ENCODE data around the gene CHMP1B.
"Not testable (repeated sequence)": the region's sequence is repeated elsewhere in the genome, so short reads cannot be mapped to it uniquely, and the experiment has no call there.

Gene CHMP1B

GRCh38 chr18:11871501-11871900, 20.3 kb downstream of the CHMP1B start:
- DNase-seq: no peak

GRCh38 chr18:11872479-11873136, 21.4 kb downstream of the CHMP1B start:
- peak; percentile 29 for DNase-seq

GRCh38 chr18:11873670-11874340, 22.6 kb downstream of the CHMP1B start:
- DNase-seq: no peak

- DNase-seq: no peak
Observed at GRCh38 chr18:11874676-11875075, 23.5 kb downstream of the CHMP1B start.

- no peak for DNase-seq
Observed at GRCh38 chr18:11877497-11878135, 26.4 kb downstream of the CHMP1B start.

- no peak for DNase-seq
Observed at GRCh38 chr18:11880586-11881304, 29.5 kb downstream of the CHMP1B start.

GRCh38 chr18:11882636-11883035, 31.4 kb downstream of the CHMP1B start:
- no peak for DNase-seq

GRCh38 chr18:11883153-11883552, 31.9 kb downstream of the CHMP1B start:
- DNase-seq: no peak

- DNase-seq: no peak
Observed at GRCh38 chr18:11884396-11885030, 33.3 kb downstream of the CHMP1B start.

GRCh38 chr18:11885278-11885947, 34.2 kb downstream of the CHMP1B start:
- no peak for DNase-seq

GRCh38 chr18:11886577-11887110, 35.4 kb downstream of the CHMP1B start:
- no peak for DNase-seq

- no peak for DNase-seq
Observed at GRCh38 chr18:11887328-11888128, 36.3 kb downstream of the CHMP1B start.

- no peak for DNase-seq
Observed at GRCh38 chr18:11888726-11889125, 37.5 kb downstream of the CHMP1B start.

GRCh38 chr18:11889284-11889683, 38.1 kb downstream of the CHMP1B start:
- DNase-seq: no peak

GRCh38 chr18:11891737-11892136, 40.5 kb downstream of the CHMP1B start:
- DNase-seq: no peak

GRCh38 chr18:11892438-11892837, 41.2 kb downstream of the CHMP1B start:
- not testable (repeated sequence) for DNase-seq

GRCh38 chr18:11897781-11898180, 46.6 kb downstream of the CHMP1B start:
- DNase-seq: no peak

GRCh38 chr18:11899063-11899462, 47.9 kb downstream of the CHMP1B start:
- DNase-seq: no peak

GRCh38 chr18:11901826-11902438, 50.7 kb downstream of the CHMP1B start:
- no peak for DNase-seq

GRCh38 chr18:11902522-11903292, 51.5 kb downstream of the CHMP1B start:
- DNase-seq: no peak
